ENCODE results near the gene EFEMP1. TPM values are rescaled to one million over a fixed set of nuclear protein-coding genes. Genes with fewer than 3 reads are reported as not detected.

The EFEMP1 gene
- total and polyA plus RNA-seq, 7 donors = 6.3 to 20.6 (median 11.2) TPM

DNA sequence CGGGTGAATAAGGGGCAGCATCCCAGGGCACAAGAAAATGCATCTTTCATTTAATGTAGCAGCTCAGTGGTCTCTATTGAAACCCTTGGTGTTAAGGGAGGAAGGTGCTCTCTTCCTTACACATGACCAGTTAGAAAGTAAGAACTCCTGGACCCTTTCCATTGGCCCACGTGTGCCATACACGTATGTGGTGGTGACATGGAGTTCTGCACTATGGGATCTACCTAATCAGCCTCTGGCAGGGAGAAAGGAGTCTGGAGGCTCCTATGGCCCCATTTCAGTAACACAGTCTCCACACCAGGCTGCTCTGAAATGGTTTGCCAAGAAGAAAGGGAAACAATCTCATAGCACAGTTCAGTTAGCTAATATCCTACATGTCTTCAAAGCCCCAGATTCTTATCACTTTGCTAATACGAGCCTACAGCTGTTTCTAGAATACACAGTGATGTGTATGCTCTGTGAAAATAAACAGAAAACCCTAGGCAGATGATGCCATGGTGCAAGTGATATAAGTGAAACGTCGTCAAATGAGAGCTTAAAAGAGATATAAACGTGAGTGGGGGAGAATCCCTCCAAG, 7.0 kb downstream of the EFEMP1 start:
- WGBS, 3 donors = 76 to 80% (median 76%) methylated on average over 7 of the region's 7 CpGs
- ATAC-seq = no peak
- no peak for DNase-seq
- Histone ChIP-seq H3K36me3 (ENCODE audit: insufficient read depth in 1 of 2, low read depth in 1 of 2) (no peaks in the 10 kb centered on the region), H3K9me3 (no peaks in the 10 kb centered on the region), H3K27ac (no peak overlapping the region), H3K4me1 (no peaks in the 10 kb centered on the region), H3K27me3 (ENCODE audit: insufficient read depth in 3 of 3, low read length in 2 of 3) (no peaks in the 10 kb centered on the region), H3K4me3 (no peak overlapping the region)
- TF ChIP-seq, protein P1, sequence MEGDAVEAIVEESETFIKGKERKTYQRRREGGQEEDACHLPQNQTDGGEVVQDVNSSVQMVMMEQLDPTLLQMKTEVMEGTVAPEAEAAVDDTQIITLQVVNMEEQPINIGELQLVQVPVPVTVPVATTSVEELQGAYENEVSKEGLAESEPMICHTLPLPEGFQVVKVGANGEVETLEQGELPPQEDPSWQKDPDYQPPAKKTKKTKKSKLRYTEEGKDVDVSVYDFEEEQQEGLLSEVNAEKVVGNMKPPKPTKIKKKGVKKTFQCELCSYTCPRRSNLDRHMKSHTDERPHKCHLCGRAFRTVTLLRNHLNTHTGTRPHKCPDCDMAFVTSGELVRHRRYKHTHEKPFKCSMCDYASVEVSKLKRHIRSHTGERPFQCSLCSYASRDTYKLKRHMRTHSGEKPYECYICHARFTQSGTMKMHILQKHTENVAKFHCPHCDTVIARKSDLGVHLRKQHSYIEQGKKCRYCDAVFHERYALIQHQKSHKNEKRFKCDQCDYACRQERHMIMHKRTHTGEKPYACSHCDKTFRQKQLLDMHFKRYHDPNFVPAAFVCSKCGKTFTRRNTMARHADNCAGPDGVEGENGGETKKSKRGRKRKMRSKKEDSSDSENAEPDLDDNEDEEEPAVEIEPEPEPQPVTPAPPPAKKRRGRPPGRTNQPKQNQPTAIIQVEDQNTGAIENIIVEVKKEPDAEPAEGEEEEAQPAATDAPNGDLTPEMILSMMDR (IDR thresholded peaks at IDR 0.05) = no peak
- intact Hi-C loops (cut with DNase I) = no loop called here

DNA sequence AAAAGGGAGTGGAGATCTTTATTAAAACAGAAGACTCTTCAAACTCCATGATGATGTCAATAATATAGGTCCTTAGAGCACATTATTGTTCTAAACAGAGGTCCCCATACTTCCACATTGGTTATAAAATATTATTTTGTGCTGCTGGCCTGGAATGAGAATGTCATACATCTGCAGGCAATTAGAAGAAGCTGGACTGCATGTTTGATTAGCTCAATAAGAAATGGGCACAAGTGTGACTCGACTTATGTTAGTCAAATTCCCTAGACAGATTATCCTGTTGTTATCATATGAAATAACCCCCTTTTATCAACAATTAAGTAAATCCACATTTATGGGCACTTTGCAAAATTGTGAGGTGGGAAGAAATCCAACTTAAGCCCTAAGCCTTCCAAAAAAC, 8.8 kb downstream of the EFEMP1 start:
- Histone ChIP-seq H3K36me3 (ENCODE audit: insufficient read depth in 1 of 2, low read depth in 1 of 2) (no peaks in the 10 kb centered on the region), H3K4me1 (no peaks in the 10 kb centered on the region), H3K27me3 (ENCODE audit: insufficient read depth in 3 of 3, low read length in 2 of 3) (no peaks in the 10 kb centered on the region), H3K9me3 (no peaks in the 10 kb centered on the region), H3K4me3 (no peak overlapping the region), H3K27ac (no peak overlapping the region)
- no peak for ATAC-seq
- intact Hi-C loops (cut with DNase I) = no loop called here
- 71 to 87% (median 72%) methylated on average over 1 of the region's 1 CpG for WGBS, 3 donors
- DNase-seq = no peak
- TF ChIP-seq, protein P1 (IDR thresholded peaks at IDR 0.05) = no peak

DNA sequence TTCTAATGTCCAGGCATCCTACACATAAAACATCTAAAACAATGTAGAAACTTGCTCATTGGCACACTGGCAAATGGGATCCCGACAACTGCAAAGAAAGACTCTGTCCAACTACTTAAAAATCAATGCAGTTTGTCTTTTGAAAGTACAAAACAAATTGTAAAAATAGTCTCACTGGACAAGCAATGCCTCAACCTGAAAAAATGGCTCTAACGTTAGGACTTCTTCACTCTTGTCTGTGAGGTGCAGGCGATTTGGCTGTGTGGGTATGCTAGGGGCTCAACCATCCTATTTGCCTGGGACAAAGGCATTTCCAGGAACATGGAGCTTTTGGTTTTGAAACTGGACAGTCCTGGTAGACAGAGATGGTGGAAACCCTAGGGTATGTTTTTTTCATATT, 10.7 kb downstream of the EFEMP1 start:
- WGBS, 3 donors = 83 to 88% (median 85%) methylated on average over 3 of the region's 3 CpGs
- intact Hi-C loops (cut with DNase I) = no loop called here
- ATAC-seq = no peak

DNA sequence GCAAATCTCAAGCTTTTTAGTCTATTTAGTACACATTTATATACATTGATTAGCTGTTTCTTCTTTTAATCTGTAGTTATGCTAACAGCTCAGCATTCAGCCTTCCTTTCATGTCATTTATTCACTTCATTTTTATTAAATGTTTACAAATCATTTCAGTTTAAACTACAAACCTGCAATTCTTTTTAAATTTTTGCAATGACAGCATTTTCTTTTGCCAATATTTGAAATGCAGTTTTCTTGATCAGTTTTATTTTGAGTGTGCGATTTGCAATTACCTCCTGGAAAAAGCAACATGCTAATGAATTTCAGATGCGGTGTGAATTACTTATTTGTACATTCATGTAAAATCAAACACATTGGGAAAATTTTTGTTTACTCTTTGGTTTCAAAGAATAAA, 13.5 kb downstream of the EFEMP1 start:
- H3K9me3 ChIP-seq = no peaks in the 10 kb centered on the region
- 94 to 95% (median 94%) methylated on average over 2 of the region's 2 CpGs for WGBS, 3 donors
- no peaks in the 10 kb centered on the region for H3K4me1 ChIP-seq
- no peak overlapping the region for H3K4me3 ChIP-seq
- H3K27ac ChIP-seq = no peak overlapping the region
- TF ChIP-seq, protein P1 (IDR thresholded peaks at IDR 0.05) = no peak
- H3K27me3 ChIP-seq (ENCODE audit: insufficient read depth in 3 of 3, low read length in 2 of 3) = no peaks in the 10 kb centered on the region
- ATAC-seq (no peak), DNase-seq (no peak)
- no peaks in the 10 kb centered on the region for H3K36me3 ChIP-seq (ENCODE audit: insufficient read depth in 1 of 2, low read depth in 1 of 2)
- intact Hi-C loops (cut with DNase I) = no loop called here

More for the DNA sequence above, 10.7 kb downstream of the EFEMP1 start:
- DNase-seq = no peak
- H3K4me1 ChIP-seq = no peaks in the 10 kb centered on the region
- H3K9me3 ChIP-seq = no peaks in the 10 kb centered on the region
- TF ChIP-seq, protein P1 (IDR thresholded peaks at IDR 0.05) = no peak
- no peak overlapping the region for H3K27ac ChIP-seq
- H3K36me3 ChIP-seq (ENCODE audit: insufficient read depth in 1 of 2, low read depth in 1 of 2) = no peaks in the 10 kb centered on the region
- no peak overlapping the region for H3K4me3 ChIP-seq
- H3K27me3 ChIP-seq (ENCODE audit: insufficient read depth in 3 of 3, low read length in 2 of 3) = no peaks in the 10 kb centered on the region

DNA sequence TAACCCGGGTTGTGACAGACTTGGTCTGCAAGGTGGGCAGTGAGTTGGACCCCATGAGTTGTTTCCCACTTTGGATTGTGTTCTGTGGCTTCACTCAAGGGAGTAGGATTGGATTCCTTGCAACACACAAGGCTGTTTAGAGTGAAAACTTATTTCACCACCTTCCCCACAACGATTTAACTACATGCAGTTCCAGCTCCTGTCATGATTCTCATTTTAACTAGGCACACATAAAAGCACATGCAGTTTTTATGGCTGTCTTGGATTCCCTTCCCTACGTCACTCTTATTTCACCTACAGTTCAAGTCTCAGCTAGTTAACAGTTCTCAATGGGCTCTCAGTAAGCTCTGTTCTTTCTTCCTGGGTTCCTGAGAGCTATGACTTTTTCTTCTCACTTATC, 15.9 kb downstream of the EFEMP1 start:
- WGBS, 3 donors = 23 to 39% (median 33%) methylated on average over 3 of the region's 3 CpGs
- ATAC-seq = no peak
- H3K27me3 ChIP-seq (ENCODE audit: insufficient read depth in 3 of 3, low read length in 2 of 3) = no peaks in the 10 kb centered on the region
- H3K27ac ChIP-seq = no peak overlapping the region
- no peaks in the 10 kb centered on the region for H3K36me3 ChIP-seq (ENCODE audit: insufficient read depth in 1 of 2, low read depth in 1 of 2)
- intact Hi-C loops (cut with DNase I) = no loop called here
- peaks cover 7% of the 10 kb centered on the region for H3K9me3 ChIP-seq
- DNase-seq = no peak
- TF ChIP-seq, protein P1 (IDR thresholded peaks at IDR 0.05) = no peak
- H3K4me3 ChIP-seq = no peak overlapping the region
- H3K4me1 ChIP-seq = no peaks in the 10 kb centered on the region

Measured in psoas muscle (tissue), 8 donors.